ENCODE data around the gene MTFMT. TPM values are rescaled to one million over a fixed set of nuclear protein-coding genes. Genes with fewer than 3 reads are reported as not detected.

MTFMT gene
- total RNA-seq, 1 donor from 2014 or later: 22.1 TPM

- no peak overlapping the region for H3K4me3 ChIP-seq (ENCODE audit: low read depth, low read length)
- no peak for DNase-seq (ENCODE audit: low read depth)
- TF ChIP-seq, protein P1, sequence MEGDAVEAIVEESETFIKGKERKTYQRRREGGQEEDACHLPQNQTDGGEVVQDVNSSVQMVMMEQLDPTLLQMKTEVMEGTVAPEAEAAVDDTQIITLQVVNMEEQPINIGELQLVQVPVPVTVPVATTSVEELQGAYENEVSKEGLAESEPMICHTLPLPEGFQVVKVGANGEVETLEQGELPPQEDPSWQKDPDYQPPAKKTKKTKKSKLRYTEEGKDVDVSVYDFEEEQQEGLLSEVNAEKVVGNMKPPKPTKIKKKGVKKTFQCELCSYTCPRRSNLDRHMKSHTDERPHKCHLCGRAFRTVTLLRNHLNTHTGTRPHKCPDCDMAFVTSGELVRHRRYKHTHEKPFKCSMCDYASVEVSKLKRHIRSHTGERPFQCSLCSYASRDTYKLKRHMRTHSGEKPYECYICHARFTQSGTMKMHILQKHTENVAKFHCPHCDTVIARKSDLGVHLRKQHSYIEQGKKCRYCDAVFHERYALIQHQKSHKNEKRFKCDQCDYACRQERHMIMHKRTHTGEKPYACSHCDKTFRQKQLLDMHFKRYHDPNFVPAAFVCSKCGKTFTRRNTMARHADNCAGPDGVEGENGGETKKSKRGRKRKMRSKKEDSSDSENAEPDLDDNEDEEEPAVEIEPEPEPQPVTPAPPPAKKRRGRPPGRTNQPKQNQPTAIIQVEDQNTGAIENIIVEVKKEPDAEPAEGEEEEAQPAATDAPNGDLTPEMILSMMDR (conservative IDR thresholded peaks at IDR 0.05; ENCODE audit: low read depth, low read length): no peak
Measured at GRCh38 chr15:65038428-65038827, 9.0 kb upstream of the MTFMT start.

DNA sequence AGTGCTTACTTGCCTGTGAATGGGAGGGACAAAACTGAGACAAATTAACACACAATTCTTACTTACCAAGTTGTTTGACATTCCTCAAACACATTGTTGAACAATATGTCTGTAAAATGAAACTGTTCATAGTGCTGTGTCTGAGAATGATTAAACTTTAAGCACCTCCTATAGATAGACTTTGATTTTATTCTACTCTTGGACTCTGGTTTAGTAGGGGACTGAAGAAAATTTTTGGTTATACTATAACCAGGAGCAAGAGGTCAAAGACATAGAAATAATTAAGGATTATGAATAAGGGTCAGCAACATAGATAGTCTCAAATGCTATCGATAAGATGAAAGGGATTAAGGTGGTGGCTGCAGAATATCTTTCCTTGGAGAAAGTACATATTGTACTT, 7.9 kb upstream of the MTFMT start:
- H3K4me3 ChIP-seq (ENCODE audit: low read depth, low read length): no peak overlapping the region
- TF ChIP-seq, protein P1 (conservative IDR thresholded peaks at IDR 0.05; ENCODE audit: low read depth, low read length): no peak
- DNase-seq (ENCODE audit: low read depth): no peak

GRCh38 chr15:65034719-65035118, 5.3 kb upstream of the MTFMT start:
- H3K4me3 ChIP-seq (ENCODE audit: low read depth, low read length): no peak overlapping the region
- TF ChIP-seq, protein P1 (conservative IDR thresholded peaks at IDR 0.05; ENCODE audit: low read depth, low read length): no peak
- DNase-seq (ENCODE audit: low read depth): no peak

GRCh38 chr15:65033659-65034269, 4.3 kb upstream of the MTFMT start:
- no peak for DNase-seq (ENCODE audit: low read depth)
- H3K4me3 ChIP-seq (ENCODE audit: low read depth, low read length): no peak overlapping the region
- TF ChIP-seq, protein P1 (conservative IDR thresholded peaks at IDR 0.05; ENCODE audit: low read depth, low read length): peak; percentile 76

DNA sequence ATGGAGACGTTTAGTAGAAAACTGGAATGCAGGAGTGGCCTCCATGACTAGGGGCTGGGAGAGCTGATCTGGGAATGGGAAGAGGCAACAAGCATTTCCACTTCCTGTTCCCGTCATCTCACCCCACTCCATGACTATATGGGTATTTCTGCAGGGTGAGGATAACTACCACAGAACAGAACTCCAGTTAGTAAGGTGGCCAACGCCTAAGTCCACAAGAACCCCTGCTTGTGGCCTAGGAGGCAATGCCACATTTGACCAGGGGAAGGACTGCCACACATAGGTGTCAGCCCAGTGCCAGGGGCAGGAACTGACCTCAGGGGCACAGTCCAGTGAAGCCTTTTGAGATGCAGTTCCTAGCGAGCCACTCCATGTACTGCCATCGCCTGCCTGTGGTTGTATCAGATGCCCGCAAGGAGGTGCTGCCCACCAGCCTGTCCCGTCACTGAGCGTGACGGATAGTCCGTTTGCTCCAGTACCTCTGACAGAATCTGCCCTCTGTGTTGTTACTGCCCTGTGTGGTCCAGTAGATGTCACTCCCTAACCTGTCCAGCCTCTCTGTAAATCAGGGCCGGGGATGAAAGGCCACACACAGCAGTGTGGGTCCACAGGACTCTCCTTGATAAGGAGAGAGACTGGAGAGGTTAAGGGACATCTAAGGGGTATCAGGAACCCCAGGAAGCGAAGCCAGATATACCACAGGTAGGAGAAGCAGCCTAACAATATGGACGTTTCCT, 3.5 kb upstream of the MTFMT start:
- no peak for DNase-seq (ENCODE audit: low read depth)
- TF ChIP-seq, protein P1 (conservative IDR thresholded peaks at IDR 0.05; ENCODE audit: low read depth, low read length): peak; percentile 95
- no peak overlapping the region for H3K4me3 ChIP-seq (ENCODE audit: low read depth, low read length)

GRCh38 chr15:65029736-65030208, 333 bp upstream of the MTFMT start:
- peak overlapping the region; percentile 86 for H3K4me3 ChIP-seq (ENCODE audit: low read depth, low read length)
- TF ChIP-seq, protein P1 (conservative IDR thresholded peaks at IDR 0.05; ENCODE audit: low read depth, low read length): no peak
- no peak for DNase-seq (ENCODE audit: low read depth)

All from epithelial cell of proximal tubule (primary cell).